Kidney epithelial cell (primary cell): Measurements from ENCODE around the gene LAG3. TPM values are rescaled to one million over a fixed set of nuclear protein-coding genes. Genes with fewer than 3 reads are reported as not detected.

ENCODE experiments used
- DNase-seq: peaks from one replicate; pipeline ENCODE4 v3.0.0-alpha.2; 2010; ENCODE audit warnings: low read depth
- H3K27me3 ChIP-seq: 2 replicates; pipeline ENCODE4 v1.6.0; 2011; ENCODE audit warnings: low read length; ENCODE audit not compliant: control insufficient read depth, insufficient read depth
- H3K36me3 ChIP-seq: 2 replicates; pipeline ENCODE4 v1.5.1; 2011; ENCODE audit warnings: low read length; ENCODE audit not compliant: control insufficient read depth, insufficient read depth
- H3K4me3 ChIP-seq: 2 replicates; pipeline ENCODE4 v1.5.1; 2011; ENCODE audit warnings: low read depth, mild to moderate bottlenecking, control low read depth, low read length
- CTCF ChIP-seq: IDR thresholded peaks from 2 replicates; pipeline ENCODE4 v1.5.1; 2011; ENCODE audit warnings: mild to moderate bottlenecking, moderate library complexity, low read length, control low read depth, inconsistent platforms; ENCODE audit not compliant: insufficient read depth, poor library complexity, severe bottlenecking
- total RNA-seq: library from RNA; depleted of rRNA; stranded (reverse); fragments of >200 nt; gene quantifications from 2 replicates; pipeline ENCODE4 v1.2.3, GENCODE V29; 2015

Gene LAG3
- total RNA-seq, 1 donor from 2014 or later: not detected

GRCh38 chr12:6810758-6811157 lies 38.4 kb downstream of the LAG3 start:
- peaks cover 9% of the 10 kb centered on the region for H3K27me3 ChIP-seq
- TF ChIP-seq CTCF: no peak
- no peak for DNase-seq
- no peaks in the 10 kb centered on the region for H3K36me3 ChIP-seq
- no peak overlapping the region for H3K4me3 ChIP-seq

- no peak for TF ChIP-seq CTCF
- DNase-seq: no peak
- Histone ChIP-seq H3K27me3 (peaks cover 9% of the 10 kb centered on the region), H3K36me3 (no peaks in the 10 kb centered on the region), H3K4me3 (no peak overlapping the region)
Observed at GRCh38 chr12:6813363-6813762, 41.0 kb downstream of the LAG3 start.

GRCh38 chr12:6816598-6816997 lies 44.3 kb downstream of the LAG3 start:
- no peak for DNase-seq
- peaks cover 9% of the 10 kb centered on the region for H3K27me3 ChIP-seq
- no peak overlapping the region for H3K4me3 ChIP-seq
- H3K36me3 ChIP-seq: no peaks in the 10 kb centered on the region
- TF ChIP-seq CTCF: no peak

GRCh38 chr12:6817098-6817497 lies 44.8 kb downstream of the LAG3 start:
- TF ChIP-seq CTCF: no peak
- peaks cover 14% of the 10 kb centered on the region for H3K27me3 ChIP-seq
- H3K36me3 ChIP-seq: no peaks in the 10 kb centered on the region
- no peak overlapping the region for H3K4me3 ChIP-seq
- no peak for DNase-seq

- no peak for DNase-seq
- H3K36me3 ChIP-seq: no peaks in the 10 kb centered on the region
- no peak overlapping the region for H3K4me3 ChIP-seq
- no peak for TF ChIP-seq CTCF
- peaks cover 20% of the 10 kb centered on the region for H3K27me3 ChIP-seq
Observed at GRCh38 chr12:6817662-6818157, 45.4 kb downstream of the LAG3 start.

GRCh38 chr12:6818222-6818621 lies 45.9 kb downstream of the LAG3 start:
- H3K36me3 ChIP-seq: no peaks in the 10 kb centered on the region
- TF ChIP-seq CTCF: no peak
- no peak overlapping the region for H3K4me3 ChIP-seq
- no peak for DNase-seq
- peaks cover 25% of the 10 kb centered on the region for H3K27me3 ChIP-seq
